ENCODE measurements around the gene KLKB1.

- TF ChIP-seq CTCF (IDR thresholded peaks at IDR 0.05): no peak
- TF ChIP-seq EZH2 (IDR thresholded peaks at IDR 0.05; ENCODE audit: borderline replicate concordance, insufficient read depth, low read depth, low read length, poor library complexity, severe bottlenecking): no peak
Observed at GRCh38 chr4:186228514-186228894, 1.2 kb downstream of the KLKB1 start.

Data from B cell (primary cell).